LNCaP clone FGC (cell line): ENCODE results near the gene ARHGAP24.

Experiments used
- DNase-seq: peaks from one replicate; pipeline ENCODE4 v3.0.0-alpha.2; 2011; ENCODE audit warnings: low read depth
- H3K4me3 ChIP-seq: 2 replicates; pipeline ENCODE4 v1.5.1; 2011; ENCODE audit warnings: mild to moderate bottlenecking, low read depth, low read length, control low read depth
- TF ChIP-seq, protein P1 (sequence below): IDR thresholded peaks from 2 replicates; pipeline ENCODE4 v1.5.1; 2012; ENCODE audit warnings: mild to moderate bottlenecking; ENCODE audit not compliant: control insufficient read depth, insufficient read depth; ENCODE audit errors: extremely low read depth

Gene ARHGAP24

DNA sequence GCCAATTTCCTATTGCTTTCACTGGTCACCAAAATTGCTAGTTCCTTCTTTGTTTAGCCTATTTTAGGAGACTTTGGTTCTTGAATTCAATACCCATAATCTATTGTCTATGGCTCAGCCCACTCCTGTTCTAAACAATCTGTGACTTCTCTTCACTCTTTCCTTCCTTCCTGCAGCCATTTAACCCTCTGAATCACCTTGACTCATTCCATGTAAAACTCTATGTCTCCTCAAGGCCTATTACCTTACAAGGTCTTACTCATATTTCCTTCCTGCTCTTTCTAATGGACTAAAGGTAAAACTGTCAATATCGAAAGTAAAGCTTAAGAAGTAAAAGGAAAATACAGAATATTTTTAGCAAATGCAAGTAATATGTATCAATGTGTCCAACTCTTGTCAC lies 301.6 kb downstream of the ARHGAP24 start:
- TF ChIP-seq, protein P1, sequence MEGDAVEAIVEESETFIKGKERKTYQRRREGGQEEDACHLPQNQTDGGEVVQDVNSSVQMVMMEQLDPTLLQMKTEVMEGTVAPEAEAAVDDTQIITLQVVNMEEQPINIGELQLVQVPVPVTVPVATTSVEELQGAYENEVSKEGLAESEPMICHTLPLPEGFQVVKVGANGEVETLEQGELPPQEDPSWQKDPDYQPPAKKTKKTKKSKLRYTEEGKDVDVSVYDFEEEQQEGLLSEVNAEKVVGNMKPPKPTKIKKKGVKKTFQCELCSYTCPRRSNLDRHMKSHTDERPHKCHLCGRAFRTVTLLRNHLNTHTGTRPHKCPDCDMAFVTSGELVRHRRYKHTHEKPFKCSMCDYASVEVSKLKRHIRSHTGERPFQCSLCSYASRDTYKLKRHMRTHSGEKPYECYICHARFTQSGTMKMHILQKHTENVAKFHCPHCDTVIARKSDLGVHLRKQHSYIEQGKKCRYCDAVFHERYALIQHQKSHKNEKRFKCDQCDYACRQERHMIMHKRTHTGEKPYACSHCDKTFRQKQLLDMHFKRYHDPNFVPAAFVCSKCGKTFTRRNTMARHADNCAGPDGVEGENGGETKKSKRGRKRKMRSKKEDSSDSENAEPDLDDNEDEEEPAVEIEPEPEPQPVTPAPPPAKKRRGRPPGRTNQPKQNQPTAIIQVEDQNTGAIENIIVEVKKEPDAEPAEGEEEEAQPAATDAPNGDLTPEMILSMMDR = no peak
- DNase-seq = no peak
- H3K4me3 ChIP-seq = no peak overlapping the region

DNA sequence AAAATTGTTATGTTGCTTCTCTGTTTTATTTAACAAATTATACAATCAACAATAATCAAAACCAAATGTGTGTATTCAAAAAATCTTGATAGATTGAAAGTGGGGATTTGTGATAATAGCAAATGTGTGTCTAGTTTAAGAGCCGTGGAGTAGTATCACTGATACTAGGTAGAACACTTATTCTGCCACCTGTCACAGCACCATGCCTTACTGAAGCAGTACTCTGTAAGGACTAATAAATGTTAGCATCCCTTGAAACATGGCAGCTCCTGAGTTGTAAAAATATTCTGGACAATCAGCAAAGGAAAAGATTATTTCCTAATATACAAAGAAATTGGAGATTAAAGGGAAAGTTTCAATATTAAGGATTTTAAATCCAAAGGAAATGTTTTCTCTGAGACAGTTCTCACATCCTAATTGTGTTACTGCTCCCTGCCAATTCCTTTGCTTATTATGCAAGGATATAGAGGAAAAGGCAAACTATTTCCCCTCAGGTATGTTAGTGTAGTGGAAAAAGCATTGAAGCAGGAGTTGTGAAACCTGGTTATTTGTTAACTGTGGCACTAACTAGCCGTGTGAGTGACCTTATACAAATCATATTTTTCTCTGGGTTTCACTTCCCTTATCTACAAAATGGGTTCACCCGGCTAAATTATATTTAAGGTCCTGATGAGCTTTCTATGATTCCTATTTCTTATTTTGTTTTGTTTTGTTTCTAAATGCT lies 303.1 kb downstream of the ARHGAP24 start:
- no peak for DNase-seq
- H3K4me3 ChIP-seq = no peak overlapping the region

DNA sequence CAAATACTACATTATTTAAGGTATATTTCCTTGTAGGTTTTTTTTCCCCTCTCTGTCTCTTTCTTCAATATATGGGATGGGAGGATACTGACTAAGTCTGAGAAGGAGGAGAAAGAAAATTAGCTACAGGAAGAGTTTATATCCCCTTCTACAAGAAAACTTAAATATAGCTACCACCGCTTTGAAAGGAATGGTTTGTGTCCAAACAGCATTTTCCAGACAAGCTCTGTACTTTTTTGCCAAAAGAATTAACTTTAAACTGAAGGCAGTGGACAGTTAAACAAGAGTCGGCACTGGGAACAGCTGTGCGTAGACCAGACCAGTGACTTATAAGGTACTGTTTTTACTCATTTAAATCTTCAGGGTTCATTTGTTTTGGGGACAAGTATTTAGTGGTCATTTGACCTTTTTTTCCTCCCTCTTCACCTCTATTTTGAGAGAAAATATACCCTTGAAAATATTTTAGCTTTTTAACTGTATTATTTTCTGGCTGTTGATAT lies 303.7 kb downstream of the ARHGAP24 start:
- TF ChIP-seq, protein P1 = no peak
- no peak for DNase-seq
- no peak overlapping the region for H3K4me3 ChIP-seq

More for the DNA sequence above, 303.1 kb downstream of the ARHGAP24 start:
- TF ChIP-seq, protein P1 = no peak

DNA sequence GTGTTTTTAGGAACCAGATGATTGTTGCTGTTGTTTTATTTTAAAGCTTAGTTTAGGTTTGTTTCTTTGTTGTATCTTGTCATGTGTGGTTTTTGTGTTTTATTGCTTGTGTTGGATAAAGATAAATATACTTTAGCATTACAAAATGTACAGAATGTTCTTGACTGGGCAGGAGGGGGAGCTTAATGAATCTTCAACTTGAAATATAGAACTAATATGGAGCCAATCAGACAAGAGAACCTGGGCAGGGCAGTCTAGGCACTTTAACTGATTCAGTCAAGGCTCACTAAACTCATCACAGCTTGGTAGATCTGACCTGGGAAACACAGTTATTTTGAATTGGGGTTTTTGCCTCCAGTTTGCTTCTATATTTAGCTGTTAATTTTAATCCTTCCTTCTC lies 304.2 kb downstream of the ARHGAP24 start:
- H3K4me3 ChIP-seq = no peak overlapping the region
- DNase-seq = no peak
- TF ChIP-seq, protein P1 = no peak

DNA sequence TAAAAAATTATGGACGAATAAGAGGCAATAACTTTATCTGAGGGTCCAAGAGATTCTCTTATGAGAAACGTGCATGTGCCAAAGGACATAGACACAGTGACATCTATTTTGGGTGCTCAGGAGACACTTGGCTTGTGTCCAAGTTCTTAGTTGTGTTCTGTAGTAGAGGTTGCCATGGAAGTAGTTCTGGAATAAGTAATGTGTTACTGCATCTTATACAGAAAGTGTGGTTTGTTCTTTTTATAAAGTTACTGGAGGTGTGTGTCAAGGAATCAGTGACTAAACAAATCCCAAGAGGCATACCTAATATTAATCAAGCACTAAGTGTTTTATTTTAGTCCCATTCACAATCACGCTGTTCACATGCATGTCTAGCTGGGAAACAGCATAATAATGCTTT lies 305.7 kb downstream of the ARHGAP24 start:
- no peak overlapping the region for H3K4me3 ChIP-seq
- no peak for DNase-seq
- TF ChIP-seq, protein P1 = no peak

DNA sequence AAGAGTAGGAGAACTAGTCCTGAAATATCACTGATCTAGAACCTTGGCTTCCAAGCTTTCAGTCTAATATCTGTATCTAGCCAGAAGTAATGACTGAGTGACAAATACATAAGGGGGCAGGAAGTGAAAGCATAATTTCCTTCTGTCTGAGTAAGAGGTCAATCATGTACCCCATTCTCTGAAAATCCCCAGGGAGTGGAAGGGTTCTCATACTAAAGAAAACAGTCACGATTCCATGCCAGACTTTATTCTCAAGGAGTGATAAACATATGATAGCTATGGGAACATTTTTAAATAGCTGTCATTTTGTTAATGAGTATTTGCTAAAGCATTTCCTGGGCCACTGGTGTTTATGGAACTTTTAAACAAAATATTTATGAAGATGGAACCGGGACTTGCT lies 308.5 kb downstream of the ARHGAP24 start:
- H3K4me3 ChIP-seq = no peak overlapping the region
- TF ChIP-seq, protein P1 = no peak
- no peak for DNase-seq

DNA sequence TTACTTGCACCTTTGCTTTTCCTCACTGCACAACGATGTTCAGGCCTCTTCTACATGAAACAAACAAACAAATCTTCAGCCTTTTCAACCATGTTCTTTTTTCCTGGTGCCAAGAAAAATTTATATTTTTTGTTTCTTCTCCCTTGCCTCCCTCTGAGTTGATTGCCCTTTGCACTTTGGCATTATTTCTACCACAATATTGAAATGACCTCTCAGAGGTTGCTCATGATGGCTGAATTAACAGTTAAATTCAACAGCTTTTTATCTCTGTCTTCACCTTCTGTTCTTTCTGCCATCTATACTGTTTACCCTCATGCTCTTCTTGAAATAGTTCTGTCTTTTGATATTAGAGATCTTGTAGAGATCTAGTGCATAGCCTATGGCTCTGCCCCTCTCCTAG lies 308.9 kb downstream of the ARHGAP24 start:
- TF ChIP-seq, protein P1 = no peak
- no peak overlapping the region for H3K4me3 ChIP-seq
- DNase-seq = no peak
